ENCODE measurements around the gene METTL2B. TPM values are rescaled to one million over a fixed set of nuclear protein-coding genes. Genes with fewer than 3 reads are reported as not detected.
"Not testable (repeated sequence)": the region's sequence is repeated elsewhere in the genome, so short reads cannot be mapped to it uniquely, and the experiment has no call there.

Gene METTL2B
- total and polyA plus RNA-seq, 7 experiments from 2014 or later, result 14.7 to 35.1 (median 25.9) TPM

- DNase-seq, result peak in 2 of 9 donors; percentile 6 to 23
- intact Hi-C loops (cut with micrococcal nuclease), result loop anchor here (1.0 to 5.0 kb wide), 10 partner anchors 21 to 868 kb away; partner anchors contain the start of genes ARF5 (in 2 of the 2), ATP6V1F (in 2 of the 2), GCC1 (in 2 of the 2) and IMPDH1 (in 2 of the 2)
- H3K4me1 ChIP-seq (ENCODE audit: control insufficient read depth in 2 of 2, insufficient read depth in 2 of 2, low read length in 2 of 2), result peaks cover 12 to 22% of the 10 kb centered on the region in 2 donors
- Mint-ChIP-seq H3K4me1 (peaks cover 13 to 67% (median 22%) of the 10 kb centered on the region in 7 donors), H3K27ac (peak overlapping the region; percentile 62 to 98 (median 89)), H3K9me3 (peaks cover 0 to 1% (median 0%) of the 10 kb centered on the region in 11 donors), H3K4me3 (peak overlapping the region; percentile 81 to 96 (median 92)), H3K36me3 (peaks cover 0 to 20% (median 0%) of the 10 kb centered on the region in 5 donors), H3K27me3 (peaks cover 0 to 8% (median 0%) of the 10 kb centered on the region in 5 donors)
- peak overlapping the region; percentile 83 for H3K27ac ChIP-seq (ENCODE audit: low read depth, low read length)
- ChIA-PET CTCF (interaction anchor here (0.6 to 4.4 kb wide), 4 partner anchors 17 to 57 kb away, joined by 3 to 49 read pairs (median 4); no protein-coding TSS in a partner anchor), POLR2A (interaction anchor here (0.9 to 1.5 kb wide), 5 partner anchors 11 to 111 kb away, joined by 3 to 4 read pairs (median 3); partner anchors contain the start of gene RBM28)
- no peaks in the 10 kb centered on the region for H3K9me3 ChIP-seq (ENCODE audit: control insufficient read depth in 2 of 3, low read length in 3 of 3)
- peak overlapping the region; percentile 85 for H3K4me3 ChIP-seq (ENCODE audit: low read length)
- no peak for ATAC-seq
- H3K27me3 ChIP-seq (ENCODE audit: control insufficient read depth in 2 of 2, insufficient read depth in 2 of 2, low read length in 2 of 2), result no peaks in the 10 kb centered on the region
- no peaks in the 10 kb centered on the region for H3K36me3 ChIP-seq (ENCODE audit: control insufficient read depth in 2 of 3, insufficient read depth in 3 of 3, low read length in 3 of 3)
Observed at GRCh38 chr7:128454808-128455542, 21.6 kb upstream of the METTL2B start.

DNA sequence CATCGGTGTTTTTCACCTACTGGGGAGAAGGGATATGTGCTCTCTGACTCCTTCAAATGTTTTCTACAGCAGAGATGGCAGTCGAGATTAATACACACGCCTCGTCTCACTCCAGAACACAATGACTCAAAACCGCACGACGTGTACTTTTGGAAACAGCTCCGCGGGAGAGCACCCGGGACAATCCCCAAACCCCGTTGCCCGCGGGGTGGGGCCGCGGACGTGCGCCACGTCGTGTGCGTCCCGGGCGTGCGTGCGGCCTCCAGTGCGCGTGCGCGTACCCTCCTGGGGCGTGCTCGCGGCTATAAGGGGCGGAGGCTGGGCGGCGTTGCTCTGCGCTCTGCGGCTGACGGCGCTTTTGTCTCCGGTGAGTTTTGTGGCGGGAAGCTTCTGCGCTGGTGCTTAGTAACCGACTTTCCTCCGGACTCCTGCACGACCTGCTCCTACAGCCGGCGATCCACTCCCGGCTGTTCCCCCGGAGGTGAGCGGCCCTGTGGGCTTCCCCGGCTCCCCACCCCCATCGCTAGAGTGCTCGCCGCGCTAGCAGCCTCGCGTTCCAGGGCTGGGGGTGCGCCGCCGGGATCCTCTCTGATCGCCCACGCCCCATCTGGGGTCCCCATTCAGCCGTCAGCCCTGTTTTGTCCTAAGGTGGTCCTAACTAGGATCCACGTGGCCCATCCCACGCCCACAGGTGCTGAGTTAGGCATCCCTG is 20.8 kb upstream of the METTL2B start, which contains the start of gene HILPDA:
TSS of gene HILPDA (plus strand) at position 336 of the 712 bp plus-strand sequence. CDS start 1,391 bp downstream, outside the sequence.
- peak; percentile 90 to 98 (median 93) for DNase-seq
- H3K36me3 Mint-ChIP-seq, result peaks cover 0 to 21% (median 0%) of the 10 kb centered on the region in 5 donors
- Histone ChIP-seq H3K9me3 (ENCODE audit: control insufficient read depth in 2 of 3, low read length in 3 of 3) (no peaks in the 10 kb centered on the region), H3K4me3 (ENCODE audit: low read length) (peak within 1 kb of the TSS; percentile 85), H3K36me3 (ENCODE audit: control insufficient read depth in 2 of 3, insufficient read depth in 3 of 3, low read length in 3 of 3) (no peaks in the 10 kb centered on the region), H3K4me1 (ENCODE audit: control insufficient read depth in 2 of 2, insufficient read depth in 2 of 2, low read length in 2 of 2) (peaks cover 12 to 22% of the 10 kb centered on the region in 2 donors), H3K27ac (ENCODE audit: low read depth, low read length) (peak within 1 kb of the TSS; percentile 83), H3K27me3 (ENCODE audit: control insufficient read depth in 2 of 2, insufficient read depth in 2 of 2, low read length in 2 of 2) (no peaks in the 10 kb centered on the region)
- H3K4me3 Mint-ChIP-seq, result peak within 1 kb of the TSS; percentile 81 to 96 (median 92)
- peaks cover 13 to 65% (median 22%) of the 10 kb centered on the region in 7 donors for H3K4me1 Mint-ChIP-seq
- peak; percentile 95 for ATAC-seq
- intact Hi-C loops (cut with micrococcal nuclease), result loop anchor here (1.0 to 5.0 kb wide), 10 partner anchors 21 to 868 kb away; partner anchors contain the start of genes ARF5 (in 2 of the 2), ATP6V1F (in 2 of the 2), GCC1 (in 2 of the 2) and IMPDH1 (in 2 of the 2)
- H3K27ac Mint-ChIP-seq, result peak within 1 kb of the TSS; percentile 72 to 98 (median 89)
- ChIA-PET POLR2A (interaction anchor here (0.9 to 1.5 kb wide), 5 partner anchors 12 to 112 kb away, joined by 3 to 4 read pairs (median 3); partner anchors contain the start of gene RBM28), CTCF (interaction anchor here (1.0 to 4.4 kb wide), 3 partner anchors 20 to 58 kb away, joined by 3 to 49 read pairs (median 6); no protein-coding TSS in a partner anchor)
- H3K9me3 Mint-ChIP-seq, result peaks cover 0 to 1% (median 0%) of the 10 kb centered on the region in 11 donors
- peaks cover 0 to 8% (median 0%) of the 10 kb centered on the region in 5 donors for H3K27me3 Mint-ChIP-seq

- H3K4me1 ChIP-seq (ENCODE audit: control insufficient read depth in 2 of 2, insufficient read depth in 2 of 2, low read length in 2 of 2), result peaks cover 12 to 22% of the 10 kb centered on the region in 2 donors
- DNase-seq, result no peak
- peaks cover 13 to 68% (median 22%) of the 10 kb centered on the region in 7 donors for H3K4me1 Mint-ChIP-seq
Observed at GRCh38 chr7:128456255-128456725, 20.3 kb upstream of the METTL2B start.

GRCh38 chr7:128457385-128457784 is 19.2 kb upstream of the METTL2B start:
- ATAC-seq; H3K9me3 ChIP-seq (ENCODE audit: control insufficient read depth in 2 of 3, low read length in 3 of 3); H3K4me3 ChIP-seq (ENCODE audit: low read length); H3K27ac ChIP-seq (ENCODE audit: low read depth, low read length); DNase-seq; H3K27me3 ChIP-seq (ENCODE audit: control insufficient read depth in 2 of 2, insufficient read depth in 2 of 2, low read length in 2 of 2); H3K27me3 Mint-ChIP-seq; H3K36me3 ChIP-seq (ENCODE audit: control insufficient read depth in 2 of 3, insufficient read depth in 3 of 3, low read length in 3 of 3); H3K9me3 Mint-ChIP-seq: not testable (repeated sequence)
- Mint-ChIP-seq H3K27ac (peak overlapping the region in 2 of 9 donors; percentile 9 to 25), H3K4me3 (peak overlapping the region in 3 of 10 donors; percentile 29 to 95 (median 72)), H3K36me3 (peaks cover 0 to 21% (median 0%) of the 10 kb centered on the region in 5 donors), H3K4me1 (peaks cover 13 to 61% (median 22%) of the 10 kb centered on the region in 7 donors)
- POLR2A ChIA-PET, result interaction anchor here (0.7 kb wide), 1 partner anchor 30 kb away, joined by 3 read pairs; no protein-coding TSS in a partner anchor
- intact Hi-C loops (cut with micrococcal nuclease), result loop anchor here (5.0 kb wide), 3 partner anchors 75 to 870 kb away; partner anchors contain the start of genes ARF5 (in 2 of the 2), ATP6V1F (in 2 of the 2) and GCC1 (in 2 of the 2)
- CTCF ChIA-PET, result interaction anchor here (1.2 to 2.0 kb wide), 4 partner anchors 31 to 70 kb away, joined by 3 to 37 read pairs (median 4); no protein-coding TSS in a partner anchor
- peaks cover 12 to 22% of the 10 kb centered on the region in 2 donors for H3K4me1 ChIP-seq (ENCODE audit: control insufficient read depth in 2 of 2, insufficient read depth in 2 of 2, low read length in 2 of 2)

More at GRCh38 chr7:128456255-128456725, 20.3 kb upstream of the METTL2B start:
- H3K27me3 ChIP-seq (ENCODE audit: control insufficient read depth in 2 of 2, insufficient read depth in 2 of 2, low read length in 2 of 2), result no peaks in the 10 kb centered on the region
- H3K27ac ChIP-seq (ENCODE audit: low read depth, low read length), result peak overlapping the region; percentile 83
- Mint-ChIP-seq H3K27me3 (peaks cover 0 to 8% (median 0%) of the 10 kb centered on the region in 5 donors), H3K9me3 (peaks cover 0 to 1% (median 0%) of the 10 kb centered on the region in 11 donors), H3K27ac (peak overlapping the region in 8 of 9 donors; percentile 72 to 98 (median 86)), H3K4me3 (peak overlapping the region; percentile 81 to 96 (median 92)), H3K36me3 (peaks cover 0 to 21% (median 0%) of the 10 kb centered on the region in 5 donors)
- H3K4me3 ChIP-seq (ENCODE audit: low read length), result peak overlapping the region; percentile 85
- POLR2A ChIA-PET, result no interaction called here
- H3K36me3 ChIP-seq (ENCODE audit: control insufficient read depth in 2 of 3, insufficient read depth in 3 of 3, low read length in 3 of 3), result no peaks in the 10 kb centered on the region
- CTCF ChIA-PET, result interaction anchor here (1.5 kb wide), 1 partner anchor 59 kb away, joined by 6 read pairs; no protein-coding TSS in a partner anchor
- H3K9me3 ChIP-seq (ENCODE audit: control insufficient read depth in 2 of 3, low read length in 3 of 3), result no peaks in the 10 kb centered on the region
- intact Hi-C loops (cut with micrococcal nuclease), result loop anchor here (5.0 kb wide), 3 partner anchors 76 to 869 kb away; partner anchors contain the start of genes ARF5 (in 2 of the 2), ATP6V1F (in 2 of the 2) and GCC1 (in 2 of the 2)
- no peak for ATAC-seq

GRCh38 chr7:128458956-128459355 is 17.6 kb upstream of the METTL2B start:
- ATAC-seq, result peak; percentile 2
- Histone ChIP-seq H3K4me1 (ENCODE audit: control insufficient read depth in 2 of 2, insufficient read depth in 2 of 2, low read length in 2 of 2) (peaks cover 12 to 22% of the 10 kb centered on the region in 2 donors), H3K27ac (ENCODE audit: low read depth, low read length) (peak overlapping the region; percentile 0), H3K36me3 (ENCODE audit: control insufficient read depth in 2 of 3, insufficient read depth in 3 of 3, low read length in 3 of 3) (no peaks in the 10 kb centered on the region), H3K9me3 (ENCODE audit: control insufficient read depth in 2 of 3, low read length in 3 of 3) (no peaks in the 10 kb centered on the region), H3K27me3 (ENCODE audit: control insufficient read depth in 2 of 2, insufficient read depth in 2 of 2, low read length in 2 of 2) (no peaks in the 10 kb centered on the region), H3K4me3 (ENCODE audit: low read length) (no peak overlapping the region)
- intact Hi-C loops (cut with micrococcal nuclease), result loop anchor here (1.0 to 5.0 kb wide), 8 partner anchors 32 to 872 kb away; partner anchors contain the start of genes ARF5 (in 2 of the 2), ATP6V1F (in 2 of the 2), GCC1 (in 2 of the 2) and RBM28 (in 1 of the 2)
- Mint-ChIP-seq H3K9me3 (peaks cover 0 to 1% (median 0%) of the 10 kb centered on the region in 11 donors), H3K27me3 (no peaks in the 10 kb centered on the region), H3K36me3 (peaks cover 0 to 23% (median 0%) of the 10 kb centered on the region in 5 donors), H3K4me1 (peaks cover 13 to 53% (median 22%) of the 10 kb centered on the region in 7 donors), H3K27ac (peak overlapping the region in 3 of 9 donors; percentile 5 to 84 (median 30)), H3K4me3 (peak overlapping the region in 1 of 10 donors; percentile 95)
- no peak for DNase-seq
- POLR2A ChIA-PET, result interaction anchor here (3.0 kb wide), 1 partner anchor 31 kb away, joined by 16 read pairs; no protein-coding TSS in a partner anchor
- CTCF ChIA-PET, result interaction anchor here (1.5 to 4.1 kb wide), 6 partner anchors 10 to 114 kb away, joined by 6 to 204 read pairs (median 12); partner anchors contain the start of gene RBM28
